ENCODE data around the gene FEM1B. TPM values are rescaled to one million over a fixed set of nuclear protein-coding genes. Genes with fewer than 3 reads are reported as not detected.

The FEM1B gene
- total RNA-seq, 2 experiments from 2014 or later: 35.5 to 37.3 TPM

- Histone ChIP-seq H3K9me2 (ENCODE audit: insufficient read depth, low read length) (no peaks in the 10 kb centered on the region), H2AFZ (ENCODE audit: low read length) (no peak overlapping the region), H3K9me3 (ENCODE audit: low read length) (no peaks in the 10 kb centered on the region), H3K4me3 (ENCODE audit: low read depth, low read length, poor library complexity, severe bottlenecking) (no peak overlapping the region), H3K27ac (ENCODE audit: low read depth, low read length, poor library complexity, severe bottlenecking) (no peak overlapping the region), H3K4me1 (ENCODE audit: insufficient read depth, low read length, poor library complexity, severe bottlenecking) (no peaks in the 10 kb centered on the region), H3K4me2 (ENCODE audit: low read length) (no peak overlapping the region), H3K79me2 (ENCODE audit: insufficient read depth, low read depth, low read length) (no peaks in the 10 kb centered on the region), H4K20me1 (ENCODE audit: insufficient read depth, low read length) (no peaks in the 10 kb centered on the region), H3K36me3 (ENCODE audit: insufficient read depth, low read length) (no peaks in the 10 kb centered on the region)
- ChIA-PET CTCF (ENCODE audit: unreplicated experiment) (no interaction called here), POLR2A (no interaction called here)
- TF ChIP-seq, protein P1, sequence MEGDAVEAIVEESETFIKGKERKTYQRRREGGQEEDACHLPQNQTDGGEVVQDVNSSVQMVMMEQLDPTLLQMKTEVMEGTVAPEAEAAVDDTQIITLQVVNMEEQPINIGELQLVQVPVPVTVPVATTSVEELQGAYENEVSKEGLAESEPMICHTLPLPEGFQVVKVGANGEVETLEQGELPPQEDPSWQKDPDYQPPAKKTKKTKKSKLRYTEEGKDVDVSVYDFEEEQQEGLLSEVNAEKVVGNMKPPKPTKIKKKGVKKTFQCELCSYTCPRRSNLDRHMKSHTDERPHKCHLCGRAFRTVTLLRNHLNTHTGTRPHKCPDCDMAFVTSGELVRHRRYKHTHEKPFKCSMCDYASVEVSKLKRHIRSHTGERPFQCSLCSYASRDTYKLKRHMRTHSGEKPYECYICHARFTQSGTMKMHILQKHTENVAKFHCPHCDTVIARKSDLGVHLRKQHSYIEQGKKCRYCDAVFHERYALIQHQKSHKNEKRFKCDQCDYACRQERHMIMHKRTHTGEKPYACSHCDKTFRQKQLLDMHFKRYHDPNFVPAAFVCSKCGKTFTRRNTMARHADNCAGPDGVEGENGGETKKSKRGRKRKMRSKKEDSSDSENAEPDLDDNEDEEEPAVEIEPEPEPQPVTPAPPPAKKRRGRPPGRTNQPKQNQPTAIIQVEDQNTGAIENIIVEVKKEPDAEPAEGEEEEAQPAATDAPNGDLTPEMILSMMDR (conservative IDR thresholded peaks at IDR 0.05; ENCODE audit: low read length): no peak
- TF ChIP-seq EZH2phosphoT487 (IDR thresholded peaks at IDR 0.05; ENCODE audit: borderline replicate concordance, low read depth, low read length): no peak
- BruUV-seq (replicated peaks): no TSS peak
- intact Hi-C loops (cut with micrococcal nuclease; ENCODE audit: unreplicated experiment): no loop called here
- DNase-seq (ENCODE audit: low spot score): no peak
Observed at GRCh38 chr15:68315035-68315434, 37.5 kb downstream of the FEM1B start.

DNA sequence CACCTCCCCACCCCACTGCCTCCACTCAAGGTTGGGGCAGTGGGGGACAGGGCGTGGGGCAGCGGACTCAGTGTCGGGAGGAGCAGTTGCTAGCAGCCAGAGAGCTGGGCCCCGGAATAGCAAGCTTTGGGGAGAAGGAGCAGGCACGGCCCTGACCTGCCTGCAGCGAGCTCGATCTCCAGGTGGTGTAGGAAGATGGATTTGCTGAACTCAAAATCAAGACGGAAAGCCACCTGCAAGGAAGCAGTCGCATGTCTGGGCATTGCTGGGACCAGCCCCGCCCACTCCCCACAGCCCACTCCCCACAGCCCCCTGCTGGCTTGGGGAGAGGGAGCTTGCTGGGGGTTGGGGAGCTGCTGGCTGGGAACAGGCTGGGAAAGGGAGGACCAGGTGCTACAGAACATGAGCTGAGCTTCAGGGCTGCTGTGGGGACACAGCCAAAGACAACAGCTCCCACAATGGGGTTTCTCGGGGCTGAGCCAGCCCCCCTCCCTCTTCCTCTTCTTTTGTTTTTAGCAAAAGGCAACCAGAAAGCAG lies 38.0 kb downstream of the FEM1B start:
- DNase-seq (ENCODE audit: low spot score): no peak
- no peaks in the 10 kb centered on the region for H3K9me2 ChIP-seq (ENCODE audit: insufficient read depth, low read length)
- BruUV-seq (replicated peaks): no TSS peak
- ChIA-PET POLR2A (interaction anchor here (0.6 kb wide), 1 partner anchor 727 kb away, joined by 3 read pairs; no protein-coding TSS in a partner anchor), CTCF (ENCODE audit: unreplicated experiment) (interaction anchor here (1.0 kb wide), 1 partner anchor 9 kb away, joined by 3 read pairs; no protein-coding TSS in a partner anchor)
- intact Hi-C loops (cut with micrococcal nuclease; ENCODE audit: unreplicated experiment): no loop called here
- H3K9me3 ChIP-seq (ENCODE audit: low read length): no peaks in the 10 kb centered on the region
- TF ChIP-seq, protein P1 (conservative IDR thresholded peaks at IDR 0.05; ENCODE audit: low read length): no peak
- no peak for TF ChIP-seq EZH2phosphoT487 (IDR thresholded peaks at IDR 0.05; ENCODE audit: borderline replicate concordance, low read depth, low read length)
- H2AFZ ChIP-seq (ENCODE audit: low read length): no peak overlapping the region
- no peaks in the 10 kb centered on the region for H4K20me1 ChIP-seq (ENCODE audit: insufficient read depth, low read length)
- H3K4me3 ChIP-seq (ENCODE audit: low read depth, low read length, poor library complexity, severe bottlenecking): no peak overlapping the region
- H3K27ac ChIP-seq (ENCODE audit: low read depth, low read length, poor library complexity, severe bottlenecking): no peak overlapping the region
- H3K4me2 ChIP-seq (ENCODE audit: low read length): no peak overlapping the region
- H3K4me1 ChIP-seq (ENCODE audit: insufficient read depth, low read length, poor library complexity, severe bottlenecking): no peaks in the 10 kb centered on the region
- no peaks in the 10 kb centered on the region for H3K36me3 ChIP-seq (ENCODE audit: insufficient read depth, low read length)
- H3K79me2 ChIP-seq (ENCODE audit: insufficient read depth, low read depth, low read length): no peaks in the 10 kb centered on the region

DNA sequence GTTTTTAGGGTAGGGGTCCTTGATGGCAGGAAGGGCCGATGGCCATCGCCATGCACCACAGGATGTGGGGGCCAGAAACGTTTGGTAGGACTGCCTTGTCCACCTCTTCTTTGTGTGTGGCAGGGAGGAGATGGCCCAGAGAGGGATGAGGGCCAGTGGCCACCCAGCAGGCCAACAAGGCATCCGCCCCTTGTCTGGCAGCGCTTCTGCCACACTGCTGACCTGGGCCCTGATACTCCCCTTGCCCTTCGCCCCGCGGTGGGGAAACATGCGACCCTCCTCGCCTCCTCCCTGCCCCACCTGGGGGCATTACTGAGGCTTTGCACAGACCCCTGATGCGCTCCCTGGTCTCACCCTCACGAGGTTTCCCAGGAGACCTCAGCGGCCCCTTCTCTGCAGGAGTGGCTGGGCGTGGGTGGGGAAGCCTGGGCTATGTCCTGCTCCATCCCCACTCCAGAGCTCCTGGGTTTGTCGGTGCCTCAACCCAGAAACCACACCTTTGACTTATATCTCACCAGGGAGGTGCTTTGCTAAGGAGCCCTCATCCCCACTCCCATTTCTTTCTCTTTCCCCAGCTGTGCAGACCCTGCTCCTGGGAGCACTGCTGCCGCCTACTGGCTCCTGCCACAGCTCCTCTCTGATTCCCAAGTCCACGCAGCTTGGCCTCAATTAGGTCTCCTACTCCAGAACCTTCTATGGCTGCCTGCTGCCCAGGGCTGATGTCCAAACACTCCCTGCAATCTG lies 38.7 kb downstream of the FEM1B start:
- Histone ChIP-seq H3K9me2 (ENCODE audit: insufficient read depth, low read length) (no peaks in the 10 kb centered on the region), H3K4me2 (ENCODE audit: low read length) (no peak overlapping the region), H3K9me3 (ENCODE audit: low read length) (no peaks in the 10 kb centered on the region), H3K79me2 (ENCODE audit: insufficient read depth, low read depth, low read length) (no peaks in the 10 kb centered on the region), H3K36me3 (ENCODE audit: insufficient read depth, low read length) (no peaks in the 10 kb centered on the region), H3K4me3 (ENCODE audit: low read depth, low read length, poor library complexity, severe bottlenecking) (no peak overlapping the region), H2AFZ (ENCODE audit: low read length) (no peak overlapping the region), H3K27ac (ENCODE audit: low read depth, low read length, poor library complexity, severe bottlenecking) (no peak overlapping the region), H3K4me1 (ENCODE audit: insufficient read depth, low read length, poor library complexity, severe bottlenecking) (no peaks in the 10 kb centered on the region), H4K20me1 (ENCODE audit: insufficient read depth, low read length) (no peaks in the 10 kb centered on the region)
- ChIA-PET CTCF (ENCODE audit: unreplicated experiment) (interaction anchor here (1.0 kb wide), 1 partner anchor 10 kb away, joined by 3 read pairs; no protein-coding TSS in a partner anchor), POLR2A (interaction anchor here (0.6 kb wide), 1 partner anchor 726 kb away, joined by 3 read pairs; no protein-coding TSS in a partner anchor)
- intact Hi-C loops (cut with micrococcal nuclease; ENCODE audit: unreplicated experiment): no loop called here
- no peak for TF ChIP-seq EZH2phosphoT487 (IDR thresholded peaks at IDR 0.05; ENCODE audit: borderline replicate concordance, low read depth, low read length)
- TF ChIP-seq, protein P1 (conservative IDR thresholded peaks at IDR 0.05; ENCODE audit: low read length): peak; percentile 68
- BruUV-seq (replicated peaks): no TSS peak
- peak; percentile 24 for DNase-seq (ENCODE audit: low spot score)

Data from OCI-LY7 (cell line).